ENCODE data around the gene CHMP1A. TPM values are rescaled to one million over a fixed set of nuclear protein-coding genes. Genes with fewer than 3 reads are reported as not detected.
"Not testable (repeated sequence)": the region's sequence is repeated elsewhere in the genome, so short reads cannot be mapped to it uniquely, and the experiment has no call there.

The CHMP1A gene
- total RNA-seq, 2 donors from 2014 or later: 63.0 to 77.2 TPM

DNA sequence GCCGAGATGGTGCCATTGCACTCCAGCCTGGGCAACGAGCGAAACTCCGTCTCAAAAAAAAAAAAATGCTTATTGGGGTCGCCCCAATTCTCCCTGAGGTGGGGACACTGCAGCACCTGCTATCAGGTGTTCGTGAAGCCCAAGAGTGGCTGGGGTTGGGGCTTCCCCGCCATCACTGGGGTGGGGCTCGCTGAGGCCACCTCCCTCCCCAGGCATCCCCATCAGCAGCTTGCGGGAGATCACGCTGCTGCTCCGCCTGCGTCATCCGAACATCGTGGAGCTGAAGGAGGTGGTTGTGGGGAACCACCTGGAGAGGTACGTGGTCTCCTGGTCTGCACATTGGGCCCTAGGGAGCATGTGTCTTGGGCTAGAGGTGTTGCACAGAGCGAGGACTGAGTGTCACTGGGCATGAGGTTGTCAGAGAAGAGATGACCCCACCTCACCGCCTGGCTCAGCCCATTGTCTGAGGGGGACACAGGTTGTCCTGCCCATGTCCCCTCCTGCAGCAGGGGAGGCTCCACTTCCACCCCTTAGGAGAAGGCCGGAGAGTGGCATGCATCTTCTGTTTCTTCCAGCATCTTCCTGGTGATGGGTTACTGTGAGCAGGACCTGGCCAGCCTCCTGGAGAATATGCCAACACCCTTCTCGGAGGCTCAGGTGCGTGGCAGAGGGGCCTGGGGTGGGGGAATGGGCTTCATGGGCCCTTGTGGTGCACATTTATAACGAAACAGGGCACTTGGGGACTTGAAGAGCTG, 33.9 kb upstream of the CHMP1A start:
- TF ChIP-seq, protein P1, sequence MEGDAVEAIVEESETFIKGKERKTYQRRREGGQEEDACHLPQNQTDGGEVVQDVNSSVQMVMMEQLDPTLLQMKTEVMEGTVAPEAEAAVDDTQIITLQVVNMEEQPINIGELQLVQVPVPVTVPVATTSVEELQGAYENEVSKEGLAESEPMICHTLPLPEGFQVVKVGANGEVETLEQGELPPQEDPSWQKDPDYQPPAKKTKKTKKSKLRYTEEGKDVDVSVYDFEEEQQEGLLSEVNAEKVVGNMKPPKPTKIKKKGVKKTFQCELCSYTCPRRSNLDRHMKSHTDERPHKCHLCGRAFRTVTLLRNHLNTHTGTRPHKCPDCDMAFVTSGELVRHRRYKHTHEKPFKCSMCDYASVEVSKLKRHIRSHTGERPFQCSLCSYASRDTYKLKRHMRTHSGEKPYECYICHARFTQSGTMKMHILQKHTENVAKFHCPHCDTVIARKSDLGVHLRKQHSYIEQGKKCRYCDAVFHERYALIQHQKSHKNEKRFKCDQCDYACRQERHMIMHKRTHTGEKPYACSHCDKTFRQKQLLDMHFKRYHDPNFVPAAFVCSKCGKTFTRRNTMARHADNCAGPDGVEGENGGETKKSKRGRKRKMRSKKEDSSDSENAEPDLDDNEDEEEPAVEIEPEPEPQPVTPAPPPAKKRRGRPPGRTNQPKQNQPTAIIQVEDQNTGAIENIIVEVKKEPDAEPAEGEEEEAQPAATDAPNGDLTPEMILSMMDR (IDR thresholded peaks at IDR 0.05): no peak
- H3K9me3 ChIP-seq: no peaks in the 10 kb centered on the region
- no peak for DNase-seq (ENCODE audit: low spot score)

DNA sequence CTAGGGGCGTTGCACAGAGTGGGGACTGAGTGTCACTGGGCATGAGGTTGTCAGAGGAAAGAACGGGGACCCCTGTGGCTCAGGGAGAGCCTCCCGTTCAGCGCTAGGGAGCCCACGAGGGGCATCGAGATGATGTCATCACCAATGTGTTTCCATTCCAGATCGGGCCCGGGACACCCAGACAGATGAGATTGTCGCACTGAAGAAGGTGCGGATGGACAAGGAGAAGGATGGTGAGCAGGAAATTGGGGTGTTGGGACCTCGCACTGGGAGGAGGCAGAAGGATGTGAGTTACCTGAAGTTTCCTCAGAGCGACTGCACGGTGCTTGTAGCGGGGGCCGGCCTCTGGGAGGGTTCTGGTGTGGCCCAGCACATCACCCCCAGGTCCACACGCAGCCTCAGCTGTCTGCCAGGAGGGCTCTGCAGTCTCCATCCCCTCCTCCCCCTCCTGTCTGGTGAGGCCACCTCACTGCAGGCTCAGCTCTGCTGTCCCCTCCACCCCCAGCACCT, 32.9 kb upstream of the CHMP1A start:
- ATAC-seq (ENCODE audit: insufficient number of reproducible peaks, low FRiP score, low read depth) (no peak), DNase-seq (ENCODE audit: low spot score) (no peak)
- Histone ChIP-seq H3K36me3 (peaks cover 14% of the 10 kb centered on the region), H3K27me3 (replicated peaks; ENCODE audit: insufficient read depth) (no peaks in the 10 kb centered on the region), H3K27ac (no peak overlapping the region), H3K4me1 (ENCODE audit: control insufficient read depth in 1 of 2, low read depth in 2 of 2) (peaks cover 5 to 8% of the 10 kb centered on the region in 2 donors), H3K9me3 (no peaks in the 10 kb centered on the region), H3K4me3 (no peak overlapping the region)
- TF ChIP-seq, protein P1 (IDR thresholded peaks at IDR 0.05): no peak

More for the DNA sequence above, 33.9 kb upstream of the CHMP1A start:
- no peak for ATAC-seq (ENCODE audit: insufficient number of reproducible peaks, low FRiP score, low read depth)
- Histone ChIP-seq H3K4me3 (no peak overlapping the region), H3K4me1 (ENCODE audit: control insufficient read depth in 1 of 2, low read depth in 2 of 2) (peaks cover 5 to 8% of the 10 kb centered on the region in 2 donors), H3K36me3 (peaks cover 14% of the 10 kb centered on the region), H3K27me3 (replicated peaks; ENCODE audit: insufficient read depth) (no peaks in the 10 kb centered on the region), H3K27ac (no peak overlapping the region)

DNA sequence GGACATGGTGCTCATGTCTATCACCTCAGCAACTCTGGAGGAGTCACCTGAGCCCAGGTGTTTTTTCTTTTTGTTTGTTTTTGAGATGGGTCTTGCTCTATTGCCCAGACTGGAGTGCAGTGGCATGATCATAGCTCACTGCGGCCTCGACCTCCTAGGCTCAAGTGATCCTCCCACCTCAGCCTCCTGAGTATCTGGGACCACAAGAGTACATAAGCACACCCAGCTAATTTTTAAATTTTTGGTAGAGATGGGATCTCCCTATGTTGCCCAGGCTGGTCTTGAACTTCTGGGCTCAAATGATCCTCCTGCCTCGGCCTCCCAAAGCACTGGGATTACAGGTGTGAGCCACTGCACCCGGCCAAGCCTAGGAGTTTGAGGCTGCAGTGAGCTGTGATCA, 32.1 kb upstream of the CHMP1A start:
- ATAC-seq (ENCODE audit: insufficient number of reproducible peaks, low FRiP score, low read depth); H3K27me3 ChIP-seq (replicated peaks; ENCODE audit: insufficient read depth); H3K9me3 ChIP-seq; DNase-seq (ENCODE audit: low spot score); H3K4me3 ChIP-seq; H3K27ac ChIP-seq; H3K4me1 ChIP-seq (ENCODE audit: control insufficient read depth in 1 of 2, low read depth in 2 of 2): not testable (repeated sequence)
- H3K36me3 ChIP-seq: peaks cover 14% of the 10 kb centered on the region

DNA sequence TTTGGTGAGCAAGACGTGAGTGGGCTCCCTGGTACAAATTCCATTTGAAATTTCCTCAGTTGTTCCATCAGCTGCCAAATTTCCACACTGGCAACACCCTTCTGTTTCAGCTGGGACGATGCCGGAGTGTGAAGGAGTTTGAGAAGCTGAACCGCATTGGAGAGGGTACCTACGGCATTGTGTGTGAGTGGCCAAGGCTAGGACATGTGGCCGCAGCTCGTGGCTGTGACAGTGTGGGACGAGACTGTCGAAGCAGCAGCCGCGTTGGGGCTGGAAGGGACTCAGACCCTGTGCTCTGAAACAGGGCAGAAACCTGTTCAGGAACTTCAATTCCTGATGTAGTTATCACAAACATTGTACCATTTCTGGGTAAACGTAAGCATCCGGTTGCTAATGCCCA, 31.6 kb upstream of the CHMP1A start:
- Histone ChIP-seq H3K4me3 (no peak overlapping the region), H3K36me3 (peaks cover 14% of the 10 kb centered on the region), H3K9me3 (no peaks in the 10 kb centered on the region), H3K4me1 (ENCODE audit: control insufficient read depth in 1 of 2, low read depth in 2 of 2) (peaks cover 5 to 8% of the 10 kb centered on the region in 2 donors), H3K27me3 (replicated peaks; ENCODE audit: insufficient read depth) (no peaks in the 10 kb centered on the region), H3K27ac (no peak overlapping the region)
- TF ChIP-seq, protein P1 (IDR thresholded peaks at IDR 0.05): no peak
- no peak for DNase-seq (ENCODE audit: low spot score)
- ATAC-seq (ENCODE audit: insufficient number of reproducible peaks, low FRiP score, low read depth): no peak

DNA sequence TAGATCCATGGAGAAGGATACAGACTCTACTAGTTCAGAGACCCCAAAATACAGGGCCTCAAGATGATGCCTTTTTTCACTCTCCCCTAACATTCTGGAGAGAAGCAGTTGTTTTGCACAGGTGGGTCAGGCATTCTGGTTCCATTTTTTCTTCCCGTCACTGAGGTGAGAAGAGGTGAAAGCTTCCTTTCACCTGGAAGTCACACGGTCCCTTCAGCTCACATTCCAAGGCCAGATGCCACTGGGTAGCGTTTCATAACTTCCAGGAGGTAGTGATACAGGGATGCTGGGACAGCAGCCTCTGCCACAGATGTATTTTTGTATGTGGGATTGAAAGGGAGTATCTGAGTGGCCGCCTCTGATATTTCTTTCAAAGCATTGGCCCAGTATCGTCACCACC, 30.9 kb upstream of the CHMP1A start:
- DNase-seq (ENCODE audit: low spot score): no peak
- no peak for ATAC-seq (ENCODE audit: insufficient number of reproducible peaks, low FRiP score, low read depth)
- Histone ChIP-seq H3K27ac (no peak overlapping the region), H3K9me3 (no peaks in the 10 kb centered on the region), H3K36me3 (peaks cover 14% of the 10 kb centered on the region), H3K4me1 (ENCODE audit: control insufficient read depth in 1 of 2, low read depth in 2 of 2) (peaks cover 5 to 8% of the 10 kb centered on the region in 2 donors), H3K27me3 (replicated peaks; ENCODE audit: insufficient read depth) (no peaks in the 10 kb centered on the region), H3K4me3 (no peak overlapping the region)
- TF ChIP-seq, protein P1 (IDR thresholded peaks at IDR 0.05): no peak

Data from thoracic aorta (tissue), 2 donors.